ENCODE measurements around the gene MTHFD1L.

The MTHFD1L gene

GRCh38 chr6:150969901-150970300 lies 104.4 kb downstream of the MTHFD1L start:
- ATAC-seq: no peak
- no peak for TF ChIP-seq PATZ1 (CRISPR knock-in tag; IDR thresholded peaks at IDR 0.05; ENCODE audit: borderline replicate concordance)
- no peak for TF ChIP-seq ESRRG (CRISPR knock-in tag; IDR thresholded peaks at IDR 0.05)
- TF ChIP-seq ZNF8 (CRISPR knock-in tag; IDR thresholded peaks at IDR 0.05): no peak
- no peak for TF ChIP-seq SNAI2 (CRISPR knock-in tag; IDR thresholded peaks at IDR 0.05)
- TF ChIP-seq ZFP3 (CRISPR knock-in tag; IDR thresholded peaks at IDR 0.05): no peak

GRCh38 chr6:150971219-150971618 lies 105.7 kb downstream of the MTHFD1L start:
- ATAC-seq: no peak
- TF ChIP-seq CSDC2 (CRISPR knock-in tag; IDR thresholded peaks at IDR 0.05) (no peak), GLIS3 (CRISPR knock-in tag; IDR thresholded peaks at IDR 0.05) (no peak), POU6F1 (CRISPR knock-in tag; IDR thresholded peaks at IDR 0.05; ENCODE audit: borderline replicate concordance, low read depth) (no peak), ZNF70 (CRISPR knock-in tag; IDR thresholded peaks at IDR 0.05) (no peak), ZNF565 (CRISPR knock-in tag; conservative IDR thresholded peaks at IDR 0.05; ENCODE audit: low read depth) (no peak), CSRNP3 (CRISPR knock-in tag; IDR thresholded peaks at IDR 0.05) (no peak), ESRRG (CRISPR knock-in tag; IDR thresholded peaks at IDR 0.05) (no peak), CREB5 (CRISPR knock-in tag; IDR thresholded peaks at IDR 0.05; ENCODE audit: low read depth) (no peak), TOX (CRISPR knock-in tag; IDR thresholded peaks at IDR 0.05; ENCODE audit: borderline replicate concordance) (no peak), ARNTL (CRISPR knock-in tag; IDR thresholded peaks at IDR 0.05; ENCODE audit: borderline replicate concordance, low read depth) (no peak), ZC3H10 (CRISPR knock-in tag; IDR thresholded peaks at IDR 0.05) (no peak), ZNF8 (CRISPR knock-in tag; IDR thresholded peaks at IDR 0.05) (no peak), ZFP3 (CRISPR knock-in tag; IDR thresholded peaks at IDR 0.05) (no peak), PPARA (CRISPR knock-in tag; IDR thresholded peaks at IDR 0.05; ENCODE audit: borderline replicate concordance) (no peak), ISL1 (CRISPR knock-in tag; IDR thresholded peaks at IDR 0.05) (no peak), OSR1 (CRISPR knock-in tag; IDR thresholded peaks at IDR 0.05) (no peak), PATZ1 (CRISPR knock-in tag; IDR thresholded peaks at IDR 0.05; ENCODE audit: borderline replicate concordance) (no peak), TSHZ2 (CRISPR knock-in tag; IDR thresholded peaks at IDR 0.05) (no peak), ZFP30 (CRISPR knock-in tag; IDR thresholded peaks at IDR 0.05) (no peak), TCF4 (CRISPR knock-in tag; IDR thresholded peaks at IDR 0.05; ENCODE audit: borderline replicate concordance) (no peak)

Measured in SK-N-SH treated with all-trans-retinoic acid at 6 μM for 48 hours (cell line).